Activated effector memory CD4-positive, alpha-beta T cell treated with Interleukin-2 at 50 U/mL for 16 hours (primary cell): ENCODE data around the gene SH3BGRL2.
"Not testable (repeated sequence)": the region's sequence is repeated elsewhere in the genome, so short reads cannot be mapped to it uniquely, and the experiment has no call there.

ENCODE experiments used
- DNase-seq: peaks from one replicate; pipeline ENCODE4 v3.0.0-alpha.2; 2020

Gene SH3BGRL2

DNA sequence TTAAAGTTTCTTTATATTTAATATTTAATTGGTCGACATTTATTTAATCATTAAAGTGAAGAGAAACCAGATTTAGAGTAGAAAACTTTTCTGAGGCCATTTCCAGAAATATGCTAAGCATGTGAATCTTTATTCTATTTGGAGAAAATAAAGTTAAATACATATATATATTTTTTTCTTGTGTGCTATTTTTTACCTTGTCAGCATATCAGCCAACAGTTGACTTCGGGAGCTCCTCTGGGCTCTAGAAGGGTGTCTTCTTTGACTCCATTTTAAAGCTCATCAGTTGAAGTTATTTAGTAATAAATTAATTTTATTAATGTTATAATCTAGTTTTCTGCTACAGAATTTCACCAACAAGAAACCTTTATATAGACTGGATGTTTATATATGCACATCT, 73.1 kb downstream of the SH3BGRL2 start:
- no peak for DNase-seq

DNA sequence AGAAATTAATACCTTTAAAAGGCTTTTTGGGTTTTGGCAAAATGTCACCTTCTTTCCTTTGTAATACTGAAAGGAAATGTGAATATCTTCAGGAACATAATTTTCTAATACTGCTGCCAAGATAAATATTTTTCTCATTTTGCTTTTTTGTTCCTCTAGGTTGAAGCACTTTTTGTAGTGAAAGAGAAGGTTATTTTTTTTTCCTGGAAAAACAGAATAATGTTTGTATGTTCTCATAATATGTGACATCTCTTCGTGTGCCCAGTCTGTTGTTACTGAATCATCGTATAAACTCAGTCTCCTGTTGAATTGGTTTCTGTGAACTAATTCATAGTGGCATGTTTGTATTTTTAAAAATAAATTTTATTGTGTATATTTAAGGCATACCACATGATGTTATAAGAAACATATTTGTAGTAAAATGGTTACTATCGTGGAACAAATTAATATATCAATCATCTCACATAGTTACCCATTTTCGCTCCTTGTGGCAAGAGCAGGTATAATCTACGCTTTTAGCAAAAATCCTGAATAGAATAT, 74.4 kb downstream of the SH3BGRL2 start:
- no peak for DNase-seq

DNA sequence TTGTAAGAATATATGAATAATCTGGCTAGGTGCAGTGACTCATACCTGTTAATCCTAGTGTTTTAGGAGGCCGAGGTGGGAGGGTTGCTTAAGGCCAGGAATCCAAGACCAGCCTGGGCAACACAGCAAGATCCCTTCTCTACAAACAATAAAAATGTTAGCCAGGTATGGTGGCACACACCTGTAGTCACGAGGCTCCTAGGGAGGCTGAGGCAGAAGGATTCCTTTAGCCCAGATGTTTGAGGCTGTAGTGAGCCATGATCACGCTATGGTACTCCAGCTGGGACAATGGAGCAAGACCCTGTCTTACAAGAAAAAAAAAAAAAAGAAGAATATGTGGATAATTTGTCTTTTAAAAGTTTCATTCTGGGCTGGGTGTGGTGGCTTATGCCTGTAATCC, 75.4 kb downstream of the SH3BGRL2 start:
- no peak for DNase-seq

DNA sequence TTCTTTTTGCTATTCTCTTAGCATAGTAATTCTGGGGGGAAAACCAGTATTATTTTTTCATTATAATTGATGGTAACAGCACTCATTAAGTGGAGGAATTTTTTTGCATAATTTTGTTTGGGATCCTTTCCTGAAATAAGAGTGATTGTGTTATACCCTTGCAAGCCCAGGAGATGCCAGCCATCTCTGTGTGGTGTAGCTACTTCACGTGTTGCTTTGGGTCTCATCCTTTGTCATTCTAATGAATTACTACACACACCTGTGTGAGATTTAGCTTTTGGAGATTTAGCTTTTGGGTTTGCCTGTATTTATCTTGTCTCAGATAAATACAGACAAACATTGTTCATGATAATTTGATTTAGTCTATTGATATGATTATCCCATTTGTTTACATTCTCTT, 76.5 kb downstream of the SH3BGRL2 start:
- no peak for DNase-seq

DNA sequence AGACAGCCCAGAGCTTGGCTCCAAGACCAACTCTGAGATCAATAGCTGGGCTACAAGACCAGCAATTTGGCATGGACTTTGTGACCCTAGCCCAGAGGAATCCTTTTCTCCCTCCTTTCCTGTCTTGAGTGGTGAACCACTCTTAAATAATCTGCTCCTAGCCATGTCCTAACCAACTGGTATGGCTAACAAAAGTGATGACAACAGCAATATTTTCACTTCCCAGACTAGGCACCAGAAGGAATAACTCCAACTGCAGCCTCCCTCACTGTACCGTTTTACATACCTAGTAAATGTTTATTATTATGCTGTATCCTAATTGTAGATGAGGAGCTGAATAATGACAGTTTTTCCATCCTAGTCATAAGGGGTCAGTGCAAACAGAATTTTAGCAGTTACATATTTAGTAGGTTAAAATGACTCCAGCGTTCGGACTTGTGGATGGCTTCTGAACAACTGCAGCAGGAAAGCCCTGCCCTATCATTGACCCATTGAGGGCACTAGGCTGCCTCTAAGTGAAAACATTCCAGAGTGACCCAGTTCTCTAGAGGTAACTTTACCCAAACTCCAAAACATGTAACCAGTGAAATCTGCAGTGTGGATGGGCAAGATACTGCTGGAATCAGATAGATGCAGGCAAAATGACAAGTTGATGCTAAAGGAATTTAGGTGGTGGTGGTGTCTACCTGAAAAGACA, 77.1 kb downstream of the SH3BGRL2 start:
- DNase-seq: no peak

DNA sequence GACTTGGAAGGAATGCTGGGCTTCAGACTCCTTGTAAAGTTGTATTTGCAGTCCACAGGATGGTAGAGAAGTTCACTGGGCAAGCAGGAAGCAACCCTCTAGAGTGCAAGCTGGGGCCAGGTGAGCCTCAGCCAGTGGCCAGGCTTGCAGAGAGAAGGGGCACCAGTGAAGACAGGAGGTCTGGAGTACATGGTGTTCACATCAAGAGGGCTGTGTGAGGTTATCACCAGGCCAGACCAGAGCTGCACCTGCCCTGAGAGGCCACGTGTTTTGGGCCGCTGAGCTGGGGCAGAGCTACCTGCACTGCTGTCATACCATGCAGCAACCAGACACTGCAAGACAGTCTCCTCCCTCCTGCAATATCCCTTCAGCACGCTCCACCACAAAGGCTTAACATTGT, 79.0 kb downstream of the SH3BGRL2 start:
- DNase-seq: no peak

DNA sequence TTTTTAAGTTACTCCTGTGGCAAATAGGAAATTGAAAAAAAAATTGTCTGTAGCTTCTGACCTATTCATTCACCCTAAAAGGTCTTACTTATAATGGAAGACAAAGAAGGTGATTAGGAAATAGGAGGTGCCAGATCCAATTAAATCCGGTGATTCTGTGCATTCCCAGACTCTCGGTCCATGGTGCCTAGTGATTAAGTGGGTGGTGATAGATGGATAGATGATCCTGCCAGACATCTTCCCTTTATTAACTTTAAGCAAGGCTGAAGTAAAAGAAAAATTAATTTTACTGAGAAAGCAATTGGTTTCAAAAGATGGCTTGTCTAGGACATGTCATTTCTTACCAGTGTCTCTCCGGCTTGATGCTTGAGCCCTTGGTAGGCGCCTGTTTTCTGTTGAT, 80.0 kb downstream of the SH3BGRL2 start:
- DNase-seq: no peak

DNA sequence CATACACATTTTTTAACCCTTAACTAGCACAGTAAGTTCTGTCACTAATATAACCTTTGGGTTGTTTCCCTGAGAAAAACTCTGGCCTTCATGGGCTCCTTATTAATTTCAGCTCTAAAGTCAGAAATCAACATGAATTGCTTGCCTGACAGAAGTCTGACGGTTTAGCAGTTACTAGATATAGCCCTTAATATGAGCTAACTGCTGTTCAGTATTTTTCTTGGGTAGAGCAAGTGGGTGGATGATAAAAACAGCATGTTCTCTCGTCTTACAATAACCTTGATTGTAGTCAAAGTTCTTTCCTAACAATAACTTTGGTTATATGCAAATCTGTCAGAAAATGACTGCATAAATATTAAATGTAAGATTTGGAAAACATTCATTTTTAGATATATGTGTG, 81.0 kb downstream of the SH3BGRL2 start:
- no peak for DNase-seq

DNA sequence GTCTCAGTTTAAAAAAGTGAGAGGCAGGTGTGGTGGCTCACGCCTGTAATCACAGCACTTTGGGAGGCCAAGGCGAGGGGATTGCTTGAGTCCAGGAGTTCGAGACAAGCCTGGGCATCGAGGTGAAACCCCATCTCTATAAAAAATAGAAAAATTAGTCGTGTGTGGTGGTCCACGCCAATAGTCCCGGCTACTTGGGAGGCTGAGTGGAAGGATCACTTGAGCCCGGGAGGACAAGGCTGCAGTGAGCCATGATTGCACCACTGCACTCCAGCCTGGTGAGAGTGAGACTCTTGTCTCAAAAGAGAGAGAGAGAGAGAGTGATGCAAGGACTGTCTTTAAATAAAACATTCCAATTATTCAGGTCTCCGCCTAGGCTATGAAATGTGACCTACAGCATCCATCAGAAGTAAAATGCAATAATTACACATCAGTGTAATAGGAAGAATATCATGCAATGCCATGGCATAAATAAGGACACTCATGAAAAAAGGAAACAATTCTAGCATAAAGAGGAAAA, 81.5 kb downstream of the SH3BGRL2 start:
- no peak for DNase-seq

DNA sequence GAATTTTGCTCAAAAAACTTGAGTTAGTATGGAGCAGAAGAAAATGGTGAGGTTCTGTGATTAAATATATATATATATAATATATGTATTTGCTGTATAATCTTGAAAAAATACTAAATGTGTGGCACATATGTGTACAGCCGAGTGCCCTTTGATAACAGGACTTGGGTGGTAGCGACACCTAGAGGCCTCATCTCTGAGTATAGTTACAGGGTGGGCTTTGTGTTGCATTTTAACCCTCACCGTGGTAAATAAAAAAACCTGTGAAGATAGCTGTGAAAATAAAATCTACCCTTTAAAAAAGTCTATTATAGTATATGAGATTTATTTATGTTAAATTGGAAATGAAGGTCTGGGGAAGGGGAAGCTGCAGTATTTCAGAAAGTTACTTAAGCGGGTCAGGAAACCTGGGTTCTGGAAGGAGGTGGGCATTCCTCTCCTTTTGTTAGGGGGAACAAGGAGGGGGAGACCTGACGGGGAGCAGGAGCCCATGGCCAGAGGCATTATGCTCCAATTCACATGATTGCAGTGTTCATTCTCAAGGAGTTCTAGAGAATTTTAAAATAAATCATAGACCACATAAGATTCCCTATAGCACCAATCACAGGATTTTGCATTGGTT, 82.7 kb downstream of the SH3BGRL2 start:
- no peak for DNase-seq

DNA sequence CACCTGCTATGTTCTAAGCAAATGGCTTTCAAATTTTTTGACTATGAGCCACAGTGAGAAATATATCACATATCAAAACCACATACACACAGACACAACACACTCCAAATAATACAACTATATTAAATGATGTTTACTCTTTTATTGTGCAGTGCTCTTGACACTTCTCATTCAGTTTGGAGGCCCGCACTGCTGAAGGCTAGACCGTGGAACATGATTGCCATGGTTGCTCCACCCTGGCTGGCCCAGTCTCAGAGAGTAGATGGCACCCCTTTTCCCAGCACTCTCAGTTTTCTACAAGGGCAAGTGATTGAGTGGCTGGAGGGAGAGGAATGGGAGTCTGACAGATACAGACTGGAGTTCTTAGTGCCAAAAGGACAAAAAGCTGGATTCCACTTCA, 86.9 kb downstream of the SH3BGRL2 start:
- no peak for DNase-seq

DNA sequence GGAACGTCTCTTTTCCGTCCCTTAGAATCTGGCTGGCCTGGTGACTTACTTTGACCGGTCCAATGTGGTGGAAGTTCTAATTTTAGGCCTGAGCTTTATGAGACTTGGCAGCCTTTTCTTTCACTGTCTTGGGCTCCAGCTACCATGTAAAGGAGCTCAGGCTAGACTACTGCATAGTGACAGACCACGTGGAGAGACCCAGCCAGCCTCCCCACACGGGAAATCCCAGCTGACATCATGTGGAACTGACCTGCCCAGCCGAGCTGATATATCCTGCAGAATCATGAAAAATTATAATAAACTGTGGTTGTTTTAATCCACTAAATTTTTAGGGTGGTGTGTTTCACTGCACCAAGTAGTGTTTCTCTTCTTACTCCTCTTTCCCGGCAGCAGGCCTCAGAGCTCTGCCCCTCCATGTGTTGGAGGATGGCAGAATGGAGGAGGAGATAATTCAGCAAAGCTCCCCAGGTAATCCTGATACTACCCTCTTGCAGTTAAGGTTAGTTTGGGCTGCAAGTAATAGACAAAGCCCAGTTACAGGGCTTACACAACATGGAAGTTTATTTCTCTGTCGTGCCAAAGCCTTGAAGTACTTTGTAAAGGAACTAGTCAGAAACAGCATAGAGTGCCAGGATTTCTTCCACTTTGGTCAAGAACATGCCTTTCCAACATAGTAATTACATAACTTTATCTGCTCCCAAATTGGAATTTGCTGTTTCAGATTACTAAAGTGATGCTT, 87.5 kb downstream of the SH3BGRL2 start:
- no peak for DNase-seq

DNA sequence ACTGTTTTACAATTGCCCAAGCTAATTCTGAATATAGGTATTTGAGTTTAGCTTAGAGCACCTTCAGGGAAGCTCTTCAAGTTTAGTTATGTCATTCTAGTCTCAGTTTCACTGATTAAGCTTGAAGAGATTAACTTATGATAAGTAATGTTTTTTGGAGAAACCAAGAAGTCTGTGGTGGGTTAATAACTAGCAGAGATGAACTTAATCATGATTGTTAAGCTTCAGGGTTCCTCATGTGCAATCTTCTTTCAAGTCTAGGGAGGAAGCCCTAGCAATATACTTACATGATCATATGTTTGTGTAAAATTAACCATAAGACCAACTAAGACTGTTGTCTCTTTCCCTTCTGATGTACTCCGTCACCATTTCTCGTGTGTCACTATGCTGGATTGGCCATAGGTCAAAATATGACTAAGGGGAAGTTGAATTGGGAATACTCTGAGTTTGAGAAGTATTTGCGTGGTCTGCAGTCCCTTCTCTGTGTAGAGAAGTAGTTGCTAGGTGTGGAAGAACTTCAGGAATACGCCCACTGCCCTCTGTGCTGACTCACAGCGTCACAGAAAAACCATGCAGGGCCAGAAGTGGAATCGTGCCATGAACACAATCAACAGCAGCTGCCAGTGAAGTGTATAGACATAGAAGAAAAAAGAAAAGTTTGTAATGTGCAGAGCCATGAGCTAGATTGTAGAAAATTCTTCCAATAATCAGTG, 88.3 kb downstream of the SH3BGRL2 start:
- no peak for DNase-seq

DNA sequence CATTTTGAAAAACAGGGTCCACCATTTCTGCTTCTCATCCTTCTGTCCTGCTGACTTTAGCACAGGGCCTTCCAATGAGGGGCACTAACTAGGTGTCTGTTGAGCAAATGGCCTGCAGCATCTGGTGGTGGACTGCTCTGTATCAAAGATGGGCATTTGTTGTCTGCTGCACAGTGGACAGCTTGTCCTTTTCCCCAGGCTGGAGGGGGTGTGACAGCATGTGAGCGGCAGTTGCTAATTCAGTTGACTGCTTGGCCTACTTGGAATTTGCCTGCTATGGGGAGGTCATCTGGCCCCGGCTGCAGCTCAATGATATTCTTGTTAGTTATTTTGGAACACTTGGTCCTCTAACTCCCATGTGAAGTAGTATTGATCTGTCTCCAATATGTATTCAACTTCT, 93.7 kb downstream of the SH3BGRL2 start:
- no peak for DNase-seq

DNA sequence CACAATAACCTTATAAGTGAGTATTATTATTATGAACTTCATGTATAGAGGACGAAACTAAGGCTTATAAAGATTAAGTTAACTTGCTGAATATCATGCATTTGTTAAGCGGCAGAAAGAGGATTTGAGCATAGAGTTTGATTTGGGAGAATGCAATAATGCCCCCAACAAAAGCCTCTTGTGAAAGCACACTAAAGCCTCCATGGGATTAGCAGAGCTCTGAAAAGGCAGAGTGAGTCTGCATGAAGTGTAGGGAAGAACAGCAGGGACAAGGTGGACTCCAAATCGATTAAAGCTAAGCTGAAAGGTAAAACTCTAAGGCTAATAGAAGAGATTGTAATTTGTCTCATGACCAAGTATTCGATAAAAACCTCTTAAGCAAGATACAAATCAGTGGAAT, 100.3 kb downstream of the SH3BGRL2 start:
- DNase-seq: no peak

DNA sequence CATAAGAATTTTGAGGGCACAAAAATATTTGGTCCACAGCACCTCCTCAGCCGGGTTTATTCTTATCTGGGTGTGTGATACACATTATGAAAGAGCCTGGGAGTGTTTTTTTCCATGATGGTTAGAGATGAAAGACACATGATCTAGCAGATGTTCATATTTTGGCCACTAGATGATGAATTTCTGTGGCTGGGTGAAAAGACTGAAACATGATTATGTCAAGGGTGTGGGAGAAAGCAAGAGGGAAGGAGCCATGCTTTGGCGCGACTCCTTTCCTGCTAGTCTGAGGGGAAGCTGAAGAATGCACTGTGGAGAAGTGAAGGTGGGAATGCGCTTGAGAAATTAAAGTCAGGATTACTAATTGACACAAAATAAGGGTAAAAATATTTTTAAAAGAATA, 102.3 kb downstream of the SH3BGRL2 start:
- DNase-seq: no peak

DNA sequence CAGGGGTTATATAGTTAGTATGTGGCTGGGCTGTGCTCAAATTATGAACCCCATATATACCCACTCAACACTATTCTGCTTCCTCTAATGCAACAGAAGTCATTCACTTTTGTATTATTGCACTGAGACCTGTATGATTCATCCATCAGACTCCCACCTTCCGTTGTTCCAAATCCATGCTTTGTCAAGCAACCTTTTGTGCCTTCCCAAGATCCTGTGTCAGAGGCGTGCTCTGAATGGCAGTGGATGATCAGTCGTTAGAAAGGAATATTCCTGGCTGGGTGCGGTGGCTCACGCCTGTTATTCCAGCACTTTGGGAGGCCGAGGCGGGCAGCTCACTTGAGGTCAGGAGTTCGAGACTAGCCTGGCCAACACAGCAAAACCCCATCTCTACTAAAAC, 103.2 kb downstream of the SH3BGRL2 start:
- no peak for DNase-seq

DNA sequence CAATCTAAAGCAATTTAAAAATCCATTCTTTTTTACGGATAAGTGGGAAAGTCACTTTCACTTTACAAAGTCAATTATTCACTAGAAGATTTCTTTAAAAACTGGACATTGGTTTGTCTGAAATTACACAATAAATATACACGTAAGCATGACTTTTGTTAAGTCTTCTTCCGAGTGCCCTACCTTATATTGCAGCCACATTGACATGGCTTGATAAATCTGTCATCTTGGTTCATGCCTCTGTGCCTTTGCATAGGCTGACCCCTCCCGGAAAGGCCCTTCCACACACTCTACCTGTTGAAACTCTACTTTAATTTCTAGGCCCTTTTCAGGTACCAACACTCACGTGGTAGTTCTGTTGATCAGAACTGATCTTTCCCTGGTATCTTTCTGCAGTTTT, 104.1 kb downstream of the SH3BGRL2 start:
- no peak for DNase-seq

DNA sequence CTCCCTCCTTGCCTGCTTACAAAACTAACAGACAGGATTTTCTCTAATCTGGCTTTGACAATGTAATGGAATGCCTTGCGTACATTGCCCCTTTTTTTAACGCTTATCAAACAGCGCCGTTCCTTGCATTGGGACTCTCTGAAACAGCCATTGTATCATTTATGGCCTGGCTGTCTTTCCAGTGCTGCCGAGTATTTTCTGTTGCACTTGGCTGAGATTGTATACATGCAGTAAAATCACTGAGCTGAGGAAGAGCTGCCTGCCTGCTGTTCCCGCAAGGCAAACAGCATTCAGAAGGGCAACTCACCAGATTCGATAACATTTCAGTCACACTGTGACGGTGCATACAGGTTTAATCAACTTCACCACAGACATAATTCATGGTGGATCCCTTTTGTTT, 106.0 kb downstream of the SH3BGRL2 start:
- no peak for DNase-seq

DNA sequence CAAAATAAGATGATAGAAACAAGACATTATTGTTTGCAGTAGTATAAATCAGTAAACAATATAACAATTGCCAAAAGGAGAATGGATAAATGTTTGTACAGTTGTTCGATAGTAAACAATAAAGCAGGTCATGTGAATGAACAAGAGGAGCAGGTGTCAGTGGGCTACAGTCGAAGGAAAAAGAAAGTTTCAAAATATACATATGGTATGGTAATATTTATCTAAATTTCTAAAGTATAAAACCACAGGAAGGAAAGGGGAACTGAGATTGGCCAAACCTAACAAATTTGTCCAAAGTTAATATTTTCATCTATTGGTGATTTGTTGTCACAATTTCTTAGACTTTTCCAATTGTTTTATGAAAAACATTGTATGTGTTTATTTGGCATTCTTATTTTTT, 110.9 kb downstream of the SH3BGRL2 start:
- DNase-seq: no peak

DNA sequence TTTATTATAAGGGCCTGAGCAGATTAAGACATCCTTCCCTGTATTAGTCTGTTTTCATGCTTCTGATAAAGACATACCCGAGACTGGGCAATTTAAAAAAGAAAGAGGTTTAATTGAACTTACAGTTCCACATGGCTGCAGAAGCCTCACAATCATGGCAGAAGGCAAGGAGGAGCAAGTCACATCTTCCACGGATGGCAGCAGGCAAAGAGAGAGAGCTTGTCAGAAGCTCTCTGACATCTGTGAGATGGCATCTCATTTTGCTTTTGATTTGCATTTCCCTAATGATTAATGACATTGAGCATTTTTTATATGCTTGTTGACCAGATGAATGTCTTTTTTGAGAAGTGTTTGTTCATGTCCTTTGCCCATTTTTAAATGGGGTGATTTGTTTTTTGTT, 114.2 kb downstream of the SH3BGRL2 start:
- not testable (repeated sequence) for DNase-seq

DNA sequence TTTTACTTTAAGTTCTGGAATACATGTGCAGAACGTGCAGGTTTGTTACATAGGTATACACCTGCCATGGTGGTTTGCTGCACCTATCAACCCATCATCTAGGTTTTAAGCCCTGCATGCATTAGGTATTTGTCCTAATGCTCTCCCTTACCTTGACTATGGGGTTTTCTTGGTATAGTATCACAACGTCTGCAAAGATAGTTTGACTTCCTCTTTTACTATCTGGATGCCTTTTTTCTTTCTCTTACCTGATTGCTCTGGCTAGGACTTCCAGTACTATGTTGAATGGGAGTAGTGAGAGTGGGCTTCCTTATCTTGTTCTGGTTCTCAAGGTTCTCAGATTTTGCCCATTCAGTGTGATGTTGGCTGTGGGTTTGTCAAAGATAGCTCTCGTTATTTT, 115.2 kb downstream of the SH3BGRL2 start:
- DNase-seq: not testable (repeated sequence)

DNA sequence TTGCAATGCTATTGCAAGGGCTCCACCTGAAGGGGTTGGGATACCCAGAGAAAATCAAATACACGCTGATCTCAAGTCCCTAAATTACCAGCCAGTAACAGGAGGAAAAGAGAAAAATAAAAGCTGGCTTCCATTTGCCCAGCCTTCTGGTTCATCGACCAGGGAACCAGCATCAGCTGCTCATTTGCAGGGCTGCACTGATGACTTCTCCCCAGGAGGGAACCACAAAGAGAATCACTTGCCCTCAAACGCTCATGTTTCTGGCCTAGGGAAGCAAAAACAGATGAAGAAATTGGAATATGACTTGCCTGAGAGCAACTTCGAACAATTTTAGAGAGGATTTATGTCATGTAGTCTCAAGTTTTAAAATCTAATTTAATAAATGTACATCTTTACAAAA, 119.7 kb downstream of the SH3BGRL2 start:
- no peak for DNase-seq
